GM20000 (cell line): ENCODE results near the gene IFI6.

Experiments used
- DNase-seq: peaks from one replicate; pipeline ENCODE4 v3.0.0; 2012; ENCODE audit warnings: low spot score
- CTCF ChIP-seq: IDR thresholded peaks from 2 replicates; pipeline ENCODE4 v1.5.1; 2012; ENCODE audit warnings: mild to moderate bottlenecking, control low read depth; ENCODE audit errors: extremely low read depth, missing control alignments

The IFI6 gene

GRCh38 chr1:27638047-27638734 lies 33.8 kb downstream of the IFI6 start:
- TF ChIP-seq CTCF = no peak
- no peak for DNase-seq

GRCh38 chr1:27635396-27636142 lies 36.4 kb downstream of the IFI6 start:
- TF ChIP-seq CTCF = no peak
- no peak for DNase-seq

- DNase-seq = no peak
- no peak for TF ChIP-seq CTCF
Observed at GRCh38 chr1:27634985-27635367, 37.0 kb downstream of the IFI6 start, which contains the start of gene FGR. FGR (minus strand) TSS chr1:27635185; CDS start chr1:27623916, 11,269 bp downstream.

GRCh38 chr1:27634177-27634984 lies 37.6 kb downstream of the IFI6 start:
- no peak for TF ChIP-seq CTCF
- DNase-seq = peak; percentile 63

- TF ChIP-seq CTCF = no peak
Observed at GRCh38 chr1:27633640-27634176, 38.3 kb downstream of the IFI6 start.

GRCh38 chr1:27633298-27633610 lies 38.7 kb downstream of the IFI6 start:
- TF ChIP-seq CTCF = no peak
- no peak for DNase-seq

More at GRCh38 chr1:27633640-27634176, 38.3 kb downstream of the IFI6 start:
- no peak for DNase-seq
